Neural cell (in vitro differentiated cells): ENCODE data around the gene MACIR. TPM values are rescaled to one million over a fixed set of nuclear protein-coding genes. Genes with fewer than 3 reads are reported as not detected.
"Not testable (repeated sequence)": the region's sequence is repeated elsewhere in the genome, so short reads cannot be mapped to it uniquely, and the experiment has no call there.

Source experiments
- H2AFZ ChIP-seq: fragments of 200-600, 300-800 bp; sonication (generic), shearing (Covaris generic); 2 replicates; pipeline ENCODE4 v1.6.0; 2014; ENCODE audit warnings: low read depth, mild to moderate bottlenecking, antibody characterized with exemption, low read length, moderate library complexity
- H3F3A ChIP-seq: fragments of 200-600 bp; shearing (Covaris generic); 2 replicates; pipeline ENCODE4 v1.6.1; 2016; ENCODE audit warnings: mild to moderate bottlenecking, moderate library complexity, mixed read lengths, antibody characterized with exemption, low read length; ENCODE audit not compliant: insufficient read depth, poor library complexity, severe bottlenecking
- H3K27ac ChIP-seq: fragments of 200-600, 300-800 bp; sonication (generic), shearing (Covaris generic); 2 replicates; pipeline ENCODE4 v1.5.1; 2014; ENCODE audit warnings: mild to moderate bottlenecking, low read length, moderate library complexity
- H3K27me3 ChIP-seq: fragments of 300-800, 200-600 bp; sonication (generic), shearing (Covaris generic); 2 replicates; pipeline ENCODE4 v1.6.0; 2014; ENCODE audit warnings: mild to moderate bottlenecking, low read depth, low read length, moderate library complexity; ENCODE audit not compliant: insufficient read depth
- H3K36me3 ChIP-seq: fragments of 300-800, 200-600 bp; sonication (generic), shearing (Covaris generic); 2 replicates; pipeline ENCODE4 v1.5.1; 2014; ENCODE audit warnings: mild to moderate bottlenecking, antibody characterized with exemption, low read length, moderate library complexity; ENCODE audit not compliant: insufficient read depth
- H3K4me2 ChIP-seq: fragments of 300-800, 200-600 bp; sonication (generic), shearing (Covaris generic); 2 replicates; pipeline ENCODE4 v1.6.0; 2014; ENCODE audit warnings: mild to moderate bottlenecking, low read length
- H3K4me3 ChIP-seq: fragments of 300-800, 200-600 bp; sonication (generic), shearing (Covaris generic); 2 replicates; pipeline ENCODE4 v1.5.1; 2014; ENCODE audit warnings: mild to moderate bottlenecking, low read length, moderate library complexity
- H3K79me2 ChIP-seq: fragments of 200-600 bp; shearing (Covaris generic); replicated peaks from 2 replicates; pipeline ENCODE4 v1.6.0; 2014; ENCODE audit warnings: mild to moderate bottlenecking, low read length, moderate library complexity; ENCODE audit not compliant: insufficient read depth
- H3K9ac ChIP-seq: fragments of 300-800, 200-600 bp; sonication (generic), shearing (Covaris generic); 2 replicates; pipeline ENCODE4 v1.6.1; 2016; ENCODE audit warnings: mild to moderate bottlenecking, low read length, mixed read lengths
- H3K9me2 ChIP-seq: fragments of 200-600 bp; shearing (Covaris generic); 2 replicates; pipeline ENCODE4 v1.6.1; 2016; ENCODE audit warnings: mild to moderate bottlenecking, low read length, mixed read lengths; ENCODE audit not compliant: insufficient read depth
- H3K9me3 ChIP-seq: fragments of 200-600, 300-800 bp; sonication (generic), shearing (Covaris generic); 2 replicates; pipeline ENCODE4 v1.6.1; 2016; ENCODE audit warnings: mild to moderate bottlenecking, mixed run types, low read length, moderate library complexity, mixed read lengths
- H4K20me1 ChIP-seq: fragments of 200-600 bp; shearing (Covaris generic); 2 replicates; pipeline ENCODE4 v1.6.1; 2016; ENCODE audit warnings: mild to moderate bottlenecking, mixed run types; ENCODE audit not compliant: insufficient read depth
- CTCF ChIP-seq: fragments of 450-650 bp; IDR thresholded peaks from 2 replicates; pipeline ENCODE4 v1.5.1; 2014; ENCODE audit warnings: antibody characterized with exemption, mild to moderate bottlenecking, moderate library complexity; ENCODE audit not compliant: poor library complexity, severe bottlenecking
- EP300 ChIP-seq: fragments of 450-650 bp; conservative IDR thresholded peaks from 2 replicates; pipeline ENCODE4 v1.6.1; 2014; ENCODE audit warnings: antibody characterized with exemption, mild to moderate bottlenecking, moderate library complexity; ENCODE audit not compliant: poor library complexity, severe bottlenecking
- MXI1 ChIP-seq: fragments of 450-650 bp; conservative IDR thresholded peaks from 2 replicates; pipeline ENCODE4 v1.6.1; 2014; ENCODE audit warnings: antibody characterized with exemption, mild to moderate bottlenecking; ENCODE audit not compliant: poor library complexity, severe bottlenecking
- POLR2AphosphoS5 ChIP-seq: IDR thresholded peaks from 2 replicates; pipeline ENCODE4 v1.6.1; 2012
- RAD21 ChIP-seq: fragments of 450-650 bp; conservative IDR thresholded peaks from 2 replicates; pipeline ENCODE4 v1.6.1; 2014; ENCODE audit warnings: antibody characterized with exemption, mild to moderate bottlenecking, moderate library complexity
- SMC3 ChIP-seq: fragments of 450-650 bp; conservative IDR thresholded peaks from 2 replicates; pipeline ENCODE4 v1.6.1; 2014; ENCODE audit warnings: antibody characterized with exemption, mild to moderate bottlenecking, moderate library complexity; ENCODE audit not compliant: poor library complexity
- TAF1 ChIP-seq: IDR thresholded peaks from 2 replicates; pipeline ENCODE4 v1.6.1; 2012; ENCODE audit warnings: low read depth
- polyA plus RNA-seq: library from polyadenylated mRNA; depleted of rRNA; stranded (reverse); fragments of >200 nt; gene quantifications from 2 replicates; pipeline ENCODE4 v1.2.3, GENCODE V29; 2014
- TF ChIP-seq, protein P1 (sequence below): IDR thresholded peaks from 2 replicates; pipeline ENCODE4 v1.6.1; 2012; ENCODE audit warnings: borderline replicate concordance

Gene MACIR
- polyA plus RNA-seq, 1 donor from 2014 or later, result 34.8 TPM

DNA sequence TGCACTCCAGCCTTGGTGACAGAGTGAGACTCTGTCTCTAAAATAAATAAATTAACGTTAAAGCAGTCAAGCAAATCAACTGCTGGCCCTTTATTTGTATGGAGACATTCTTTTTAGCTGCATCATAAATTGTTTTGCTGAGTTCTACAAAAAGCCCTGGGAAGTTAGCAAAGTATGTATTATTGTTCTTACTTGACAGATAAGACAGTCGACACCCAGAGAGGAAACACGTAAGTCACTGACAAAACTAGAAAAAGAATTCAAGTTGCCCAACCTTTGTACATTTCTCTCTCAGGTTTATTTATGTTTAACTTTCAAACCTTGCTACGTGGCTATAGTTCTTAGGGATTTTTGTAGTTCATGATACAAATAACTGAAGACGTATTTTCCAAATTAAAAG, 40.4 kb upstream of the MACIR start:
- no peak overlapping the region for H3K27ac ChIP-seq
- no peak overlapping the region for H3K4me2 ChIP-seq
- no peaks in the 10 kb centered on the region for H3K9me3 ChIP-seq
- no peak for TF ChIP-seq POLR2AphosphoS5
- TF ChIP-seq, protein P1, sequence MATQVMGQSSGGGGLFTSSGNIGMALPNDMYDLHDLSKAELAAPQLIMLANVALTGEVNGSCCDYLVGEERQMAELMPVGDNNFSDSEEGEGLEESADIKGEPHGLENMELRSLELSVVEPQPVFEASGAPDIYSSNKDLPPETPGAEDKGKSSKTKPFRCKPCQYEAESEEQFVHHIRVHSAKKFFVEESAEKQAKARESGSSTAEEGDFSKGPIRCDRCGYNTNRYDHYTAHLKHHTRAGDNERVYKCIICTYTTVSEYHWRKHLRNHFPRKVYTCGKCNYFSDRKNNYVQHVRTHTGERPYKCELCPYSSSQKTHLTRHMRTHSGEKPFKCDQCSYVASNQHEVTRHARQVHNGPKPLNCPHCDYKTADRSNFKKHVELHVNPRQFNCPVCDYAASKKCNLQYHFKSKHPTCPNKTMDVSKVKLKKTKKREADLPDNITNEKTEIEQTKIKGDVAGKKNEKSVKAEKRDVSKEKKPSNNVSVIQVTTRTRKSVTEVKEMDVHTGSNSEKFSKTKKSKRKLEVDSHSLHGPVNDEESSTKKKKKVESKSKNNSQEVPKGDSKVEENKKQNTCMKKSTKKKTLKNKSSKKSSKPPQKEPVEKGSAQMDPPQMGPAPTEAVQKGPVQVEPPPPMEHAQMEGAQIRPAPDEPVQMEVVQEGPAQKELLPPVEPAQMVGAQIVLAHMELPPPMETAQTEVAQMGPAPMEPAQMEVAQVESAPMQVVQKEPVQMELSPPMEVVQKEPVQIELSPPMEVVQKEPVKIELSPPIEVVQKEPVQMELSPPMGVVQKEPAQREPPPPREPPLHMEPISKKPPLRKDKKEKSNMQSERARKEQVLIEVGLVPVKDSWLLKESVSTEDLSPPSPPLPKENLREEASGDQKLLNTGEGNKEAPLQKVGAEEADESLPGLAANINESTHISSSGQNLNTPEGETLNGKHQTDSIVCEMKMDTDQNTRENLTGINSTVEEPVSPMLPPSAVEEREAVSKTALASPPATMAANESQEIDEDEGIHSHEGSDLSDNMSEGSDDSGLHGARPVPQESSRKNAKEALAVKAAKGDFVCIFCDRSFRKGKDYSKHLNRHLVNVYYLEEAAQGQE, result no peak
- no peak for TF ChIP-seq EP300
- no peak for TF ChIP-seq CTCF
- no peak for TF ChIP-seq MXI1
- H3K9me2 ChIP-seq, result no peaks in the 10 kb centered on the region
- H3K4me3 ChIP-seq, result no peak overlapping the region
- H2AFZ ChIP-seq, result no peak overlapping the region
- H3F3A ChIP-seq, result no peaks in the 10 kb centered on the region
- no peaks in the 10 kb centered on the region for H4K20me1 ChIP-seq
- no peaks in the 10 kb centered on the region for H3K27me3 ChIP-seq
- H3K36me3 ChIP-seq, result no peaks in the 10 kb centered on the region
- H3K79me2 ChIP-seq, result no peaks in the 10 kb centered on the region
- H3K9ac ChIP-seq, result no peak overlapping the region

DNA sequence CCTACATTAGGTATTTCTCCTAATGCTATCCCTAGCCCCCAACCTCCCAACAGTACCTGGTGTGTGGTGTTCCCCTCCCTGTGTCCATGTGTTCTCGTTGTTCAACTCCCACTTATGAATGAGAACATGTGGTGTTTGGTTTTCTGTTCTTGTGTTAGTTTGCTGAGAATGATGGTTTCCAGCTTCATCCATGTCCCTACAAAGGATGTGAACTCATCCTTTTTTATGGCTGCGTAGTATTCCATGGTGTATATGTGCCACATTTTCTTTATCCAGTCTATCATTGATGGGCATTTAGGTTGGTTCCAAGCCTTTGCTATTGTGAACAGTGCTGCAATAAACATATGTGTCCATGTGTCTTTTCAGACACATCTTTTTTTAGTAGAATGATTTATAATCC, 39.5 kb upstream of the MACIR start:
- H3K79me2 ChIP-seq, result not testable (repeated sequence)

DNA sequence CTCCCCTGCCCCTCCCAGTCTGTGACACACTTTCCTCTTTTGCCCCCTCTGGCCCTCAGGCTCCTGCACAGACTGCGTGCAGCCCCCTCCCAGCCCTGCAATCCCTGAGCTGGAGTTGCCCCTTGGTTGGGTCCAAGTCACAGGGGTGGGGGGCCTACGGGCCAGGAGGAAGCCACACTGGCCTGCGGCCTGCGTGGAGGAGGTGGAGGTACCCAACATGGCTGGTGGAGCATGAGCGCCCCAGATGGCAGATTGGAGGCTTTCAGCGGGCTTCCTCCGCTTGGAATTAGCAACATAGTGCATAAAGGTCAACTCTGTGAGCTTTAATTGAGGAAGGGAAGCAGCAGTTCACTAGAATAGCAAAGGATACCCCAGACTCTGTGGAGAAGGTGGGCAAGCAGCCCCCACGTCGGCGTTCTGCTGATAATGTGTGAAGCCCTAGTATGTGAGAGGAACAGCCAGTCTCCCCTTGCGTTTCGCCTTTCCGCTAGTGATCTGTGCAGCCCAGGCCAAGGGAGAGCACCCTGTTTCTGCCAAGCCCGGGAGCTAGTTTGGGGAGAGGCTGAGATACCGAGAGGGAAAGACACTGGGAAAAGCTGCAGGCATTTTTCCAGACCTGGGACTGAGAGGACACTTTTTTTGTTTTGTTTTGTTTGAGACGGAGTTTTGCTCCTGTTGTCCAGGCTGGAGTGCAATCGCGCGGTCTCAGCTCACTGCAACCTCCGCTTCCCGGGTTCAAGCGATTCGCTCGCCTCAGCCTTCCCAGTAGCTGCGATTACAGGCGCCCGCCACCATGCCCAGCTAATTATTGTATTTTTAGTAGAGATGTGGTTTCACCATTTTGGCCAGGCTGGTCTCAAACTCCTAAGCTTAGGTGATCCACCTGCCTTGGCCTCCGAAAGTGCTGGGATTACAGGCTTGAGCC, 35.3 kb upstream of the MACIR start:
- Histone ChIP-seq H3K9me3 (no peaks in the 10 kb centered on the region), H3K79me2 (no peaks in the 10 kb centered on the region), H3K9ac (no peak overlapping the region), H3K36me3 (no peaks in the 10 kb centered on the region), H2AFZ (no peak overlapping the region), H4K20me1 (no peaks in the 10 kb centered on the region), H3K27ac (no peak overlapping the region), H3F3A (no peaks in the 10 kb centered on the region), H3K9me2 (no peaks in the 10 kb centered on the region), H3K27me3 (no peaks in the 10 kb centered on the region), H3K4me3 (no peak overlapping the region), H3K4me2 (no peak overlapping the region)
- TF ChIP-seq RAD21 (no peak), SMC3 (no peak), TAF1 (no peak)
- TF ChIP-seq, protein P1, result no peak

More for the DNA sequence above, 39.5 kb upstream of the MACIR start:
- H3K4me2 ChIP-seq, H4K20me1 ChIP-seq, H3K36me3 ChIP-seq, H3K9ac ChIP-seq, H3K4me3 ChIP-seq, H3F3A ChIP-seq, H3K9me3 ChIP-seq, H3K27me3 ChIP-seq, H3K9me2 ChIP-seq, H2AFZ ChIP-seq, H3K27ac ChIP-seq: not testable (repeated sequence)
